HG02623 (cell line): ENCODE data around the gene PILRB.

Experiments
- ATAC-seq: cut with Tn5 transposase; IDR thresholded peaks from one replicate; pipeline ENCODE4 v1.9.1; 2021; ENCODE audit warnings: moderate library complexity; ENCODE audit not compliant: unreplicated experiment

PILRB gene

GRCh38 chr7:100400656-100401055 lies 42.7 kb downstream of the PILRB start:
- no peak for ATAC-seq

DNA sequence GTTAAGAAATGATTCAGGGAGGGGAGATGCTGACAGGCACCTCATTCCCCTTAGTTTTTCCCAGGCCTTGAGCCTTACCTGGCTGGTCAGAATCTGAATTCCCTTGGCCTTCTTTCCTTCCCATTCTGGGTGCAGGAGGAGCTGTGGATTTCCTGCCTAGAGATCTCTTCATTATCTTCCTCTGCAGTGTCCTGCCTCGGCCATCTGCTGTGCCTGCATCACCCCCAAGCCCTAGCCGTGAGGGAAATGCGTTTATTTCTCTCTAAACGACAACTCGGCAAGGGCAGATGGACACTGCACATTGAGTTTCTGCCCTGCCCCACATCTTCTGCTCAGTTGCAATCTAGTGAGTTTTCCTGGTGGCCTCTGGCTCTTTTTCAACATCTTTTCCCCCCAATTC lies 43.9 kb downstream of the PILRB start:
- ATAC-seq, result no peak

GRCh38 chr7:100402241-100402640 lies 44.3 kb downstream of the PILRB start:
- ATAC-seq, result no peak

- no peak for ATAC-seq
Measured at GRCh38 chr7:100406767-100407166, 48.9 kb downstream of the PILRB start.

- no peak for ATAC-seq
Measured at GRCh38 chr7:100407285-100408180, 49.6 kb downstream of the PILRB start.

DNA sequence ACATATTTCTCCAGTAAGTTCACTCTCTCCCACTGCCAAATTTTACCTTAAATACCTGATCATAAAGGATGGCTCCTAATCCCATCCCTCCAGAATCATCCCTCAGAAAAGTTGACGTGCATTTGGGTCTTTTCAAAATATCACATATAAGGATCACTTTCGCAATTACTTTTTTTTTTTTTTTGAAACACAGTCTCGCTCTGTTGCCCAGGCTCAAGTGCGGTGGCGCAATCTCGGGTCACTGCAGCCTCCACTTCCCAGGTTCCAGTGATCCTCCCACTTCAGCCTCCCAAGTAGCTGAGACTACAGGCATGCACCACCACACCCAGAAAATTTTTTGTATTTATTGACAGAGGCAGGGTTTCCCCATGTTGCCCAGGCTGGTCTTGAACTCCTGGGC lies 53.2 kb downstream of the PILRB start:
- ATAC-seq, result no peak

DNA sequence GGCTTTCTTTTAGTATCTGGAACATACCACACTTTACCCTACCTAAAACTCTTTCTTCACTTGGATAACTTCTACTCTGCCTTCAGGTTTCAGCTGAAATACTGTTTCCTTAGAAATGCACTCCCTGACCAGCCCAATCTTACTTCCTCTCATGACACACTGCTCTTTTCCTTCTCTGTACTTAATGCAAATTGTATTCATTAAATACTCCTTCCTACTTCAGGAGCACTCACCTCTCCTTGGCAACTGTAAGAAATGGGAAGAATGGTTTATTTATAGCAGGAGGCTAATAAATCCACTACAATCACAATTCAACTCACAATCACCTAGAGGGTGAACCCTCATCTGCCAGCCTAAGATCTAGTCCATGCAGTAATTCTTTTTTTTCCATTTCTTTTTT lies 55.4 kb downstream of the PILRB start:
- no peak for ATAC-seq

- no peak for ATAC-seq
Measured at GRCh38 chr7:100413889-100414288, 56.0 kb downstream of the PILRB start.

DNA sequence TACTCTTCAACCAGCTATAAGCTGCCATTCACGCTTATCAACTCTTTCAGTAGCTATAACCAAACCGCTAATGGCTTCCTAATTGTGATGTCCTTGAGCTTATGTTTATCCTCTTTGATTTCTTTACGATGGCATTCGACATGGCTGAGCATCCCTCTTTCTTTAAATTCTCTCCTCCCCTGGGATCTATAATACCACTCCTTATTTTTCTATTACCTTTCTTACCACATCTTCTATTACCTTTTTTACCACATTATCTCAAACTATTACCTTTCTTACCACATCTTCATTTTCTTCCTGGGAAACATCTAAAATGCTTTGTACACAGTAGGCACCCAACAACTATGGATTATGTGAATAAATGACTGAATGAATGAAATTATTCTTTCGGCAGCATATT lies 57.5 kb downstream of the PILRB start:
- no peak for ATAC-seq
